Lower leg skin (tissue), 4 donors: ENCODE measurements around the gene PDE4A. TPM values are rescaled to one million over a fixed set of nuclear protein-coding genes. Genes with fewer than 3 reads are reported as not detected.
A peak's percentile ranks its signal among the peaks of the same experiment; 100 is the strongest.

Experiments used
- DNase-seq, 2 donors: peaks; one replicate each; pipeline ENCODE4 v3.0.0-alpha.2; 2019; ENCODE audit warnings: low spot score in 2 of 2
- H3K4me3 ChIP-seq: fragments of 200-600 bp; sonication (generic); 2 replicates; pipeline ENCODE4 v1.5.1; 2017; ENCODE audit warnings: mild to moderate bottlenecking, low read depth; ENCODE audit not compliant: poor library complexity, severe bottlenecking
- CTCF ChIP-seq, 3 donors: fragments of 450-650 bp; IDR thresholded peaks; one replicate each; pipeline ENCODE4 v1.5.1; 2016; ENCODE audit warnings: antibody characterized with exemption in 3 of 3, mild to moderate bottlenecking in 3 of 3, moderate library complexity in 2 of 3
- POLR2A ChIP-seq, 2 donors: fragments of 450-650 bp; IDR thresholded peaks; one replicate each; pipeline ENCODE4 v1.6.1; 2016 to 2017; ENCODE audit warnings: antibody characterized with exemption in 2 of 2, mild to moderate bottlenecking in 1 of 2, moderate library complexity in 1 of 2
- WGBS, 2 donors: methylation state at CpG; one replicate each; pipeline ENCODE4 v1.1.5; 2018; 5-methylcytosine and 5-hydroxymethylcytosine counted together
- intact Hi-C: fragments of 100-400 bp; cut with DNase I; formaldehyde crosslinking; loops from one replicate; pipeline ENCODE4 v1.15.0; 2023; ENCODE audit warnings: low total_unique reads
- total RNA-seq, 4 donors: library from RNA; depleted of rRNA; stranded (reverse); fragments of >200 nt; gene quantifications; one replicate each; pipeline ENCODE4 v1.1.0, GENCODE V29; 2016

Gene PDE4A
- total RNA-seq, 4 donors from 2014 or later, result 4.1 to 6.8 (median 5.7) TPM

- 25 to 28% methylated on average over 14 to 17 of the region's 17 CpGs for WGBS, 2 donors
- no peak for DNase-seq
- intact Hi-C loops, result no loop called here
- H3K4me3 ChIP-seq, result no peak overlapping the region
- TF ChIP-seq POLR2A (IDR thresholded peaks at IDR 0.05) (no peak), CTCF (IDR thresholded peaks at IDR 0.05) (no peak)
These were observed 1.1 kb downstream of the PDE4A start for GRCh38 chr19:10421240-10422045.

DNA sequence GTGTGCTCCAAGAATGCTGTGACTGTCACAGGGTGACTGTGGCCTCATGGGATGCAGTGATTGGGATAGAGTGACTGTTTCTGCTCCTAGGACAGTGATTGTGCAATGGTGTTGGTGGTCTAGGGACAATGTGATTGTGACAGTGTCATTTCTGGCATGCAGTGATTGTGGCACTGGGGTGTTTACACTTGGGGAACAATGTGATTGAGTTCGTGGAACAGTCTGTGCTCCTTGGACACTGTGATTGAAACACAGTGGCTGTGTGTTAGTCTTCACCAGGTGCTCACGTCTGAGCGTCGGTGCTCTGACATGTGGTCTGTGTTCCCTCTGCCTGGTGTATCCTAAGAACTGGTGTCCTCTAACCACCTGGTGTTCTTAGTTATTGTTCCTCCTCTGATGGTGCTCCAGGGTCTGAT, 1.7 kb downstream of the PDE4A start:
- TF ChIP-seq CTCF (IDR thresholded peaks at IDR 0.05) (no peak), POLR2A (IDR thresholded peaks at IDR 0.05) (no peak)
- intact Hi-C loops, result no loop called here
- DNase-seq, result no peak
- no peak overlapping the region for H3K4me3 ChIP-seq
- WGBS, 2 donors, result 61 to 66% methylated on average over 4 of the region's 4 CpGs

GRCh38 chr19:10422846-10423245, 2.5 kb downstream of the PDE4A start:
- DNase-seq, result no peak
- intact Hi-C loops, result no loop called here
- WGBS, 2 donors, result 57 to 65% methylated on average over 3 of the region's 3 CpGs
- no peak overlapping the region for H3K4me3 ChIP-seq
- TF ChIP-seq POLR2A (IDR thresholded peaks at IDR 0.05) (no peak), CTCF (IDR thresholded peaks at IDR 0.05) (no peak)

GRCh38 chr19:10424011-10424637, 3.8 kb downstream of the PDE4A start:
- no peak for TF ChIP-seq POLR2A (IDR thresholded peaks at IDR 0.05)
- no peak for TF ChIP-seq CTCF (IDR thresholded peaks at IDR 0.05)
- H3K4me3 ChIP-seq, result no peak overlapping the region
- DNase-seq, result peak in 1 of 2 donors; percentile 96
- intact Hi-C loops, result no loop called here
- 3% methylated on average over 12 to 38 of the region's 38 CpGs for WGBS, 2 donors

DNA sequence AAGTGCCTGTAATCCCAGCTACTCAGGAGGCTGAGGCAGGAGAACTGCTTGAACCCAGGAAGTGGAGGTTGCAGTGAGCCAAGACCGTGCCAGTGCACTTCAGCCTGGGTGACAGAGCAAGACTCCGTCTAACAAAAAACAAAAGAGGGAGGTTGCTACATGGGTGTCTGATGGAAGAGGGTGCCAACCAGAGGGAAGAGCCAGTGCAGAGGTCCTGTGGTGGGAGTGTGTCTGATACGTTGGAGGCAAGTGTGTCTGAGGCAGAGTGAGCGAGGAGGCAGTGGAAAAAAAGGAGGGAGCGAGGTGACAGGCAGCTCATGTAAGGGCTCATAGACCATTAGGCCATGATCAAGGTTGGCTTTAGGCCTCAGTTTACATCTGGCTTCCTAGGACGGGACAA, 6.8 kb downstream of the PDE4A start:
- DNase-seq, result no peak
- 88 to 89% methylated on average over 6 of the region's 6 CpGs for WGBS, 2 donors
- no peak for TF ChIP-seq CTCF (IDR thresholded peaks at IDR 0.05)
- no peak for TF ChIP-seq POLR2A (IDR thresholded peaks at IDR 0.05)
- H3K4me3 ChIP-seq, result no peak overlapping the region
- intact Hi-C loops, result no loop called here
